ENCODE measurements around the gene CHCHD4.

The CHCHD4 gene

GRCh38 chr3:14145670-14146380 is 21.2 kb upstream of the CHCHD4 start:
- peak overlapping the region; percentile 88 for H3K27ac Mint-ChIP-seq
- H3K27me3 Mint-ChIP-seq: no peaks in the 10 kb centered on the region
- H3K4me3 Mint-ChIP-seq: no peak overlapping the region
- H3K4me1 Mint-ChIP-seq (ENCODE audit: low read depth): peaks cover 76% of the 10 kb centered on the region
- intact Hi-C loops (cut with micrococcal nuclease): no loop called here
- H3K9me3 Mint-ChIP-seq: no peaks in the 10 kb centered on the region
- peaks cover 73% of the 10 kb centered on the region for H3K36me3 Mint-ChIP-seq (ENCODE audit: low read depth)

- peaks cover 82% of the 10 kb centered on the region for H3K4me1 Mint-ChIP-seq (ENCODE audit: low read depth)
- intact Hi-C loops (cut with micrococcal nuclease): no loop called here
- peak overlapping the region; percentile 88 for H3K27ac Mint-ChIP-seq
- no peaks in the 10 kb centered on the region for H3K9me3 Mint-ChIP-seq
- H3K36me3 Mint-ChIP-seq (ENCODE audit: low read depth): peaks cover 73% of the 10 kb centered on the region
- peak overlapping the region; percentile 33 for H3K4me3 Mint-ChIP-seq
- no peaks in the 10 kb centered on the region for H3K27me3 Mint-ChIP-seq
Measured at GRCh38 chr3:14145236-14145635, 20.6 kb upstream of the CHCHD4 start.

- peak overlapping the region; percentile 71 for H3K4me3 Mint-ChIP-seq
- peaks cover 85% of the 10 kb centered on the region for H3K4me1 Mint-ChIP-seq (ENCODE audit: low read depth)
- H3K27ac Mint-ChIP-seq: peak overlapping the region; percentile 88
- H3K27me3 Mint-ChIP-seq: no peaks in the 10 kb centered on the region
- no peaks in the 10 kb centered on the region for H3K9me3 Mint-ChIP-seq
- H3K36me3 Mint-ChIP-seq (ENCODE audit: low read depth): peaks cover 75% of the 10 kb centered on the region
- intact Hi-C loops (cut with micrococcal nuclease): loop anchor here (1.0 kb wide), 2 partner anchors 19 to 34 kb away; partner anchors contain the start of genes LSM3, TMEM43 and XPC
Measured at GRCh38 chr3:14144423-14145075, 19.9 kb upstream of the CHCHD4 start.

- peaks cover 75% of the 10 kb centered on the region for H3K36me3 Mint-ChIP-seq (ENCODE audit: low read depth)
- H3K27ac Mint-ChIP-seq: peak overlapping the region; percentile 88
- H3K4me1 Mint-ChIP-seq (ENCODE audit: low read depth): peaks cover 86% of the 10 kb centered on the region
- H3K9me3 Mint-ChIP-seq: no peaks in the 10 kb centered on the region
- intact Hi-C loops (cut with micrococcal nuclease): loop anchor here (1.0 kb wide), 2 partner anchors 18 to 35 kb away; partner anchors contain the start of genes LSM3, TMEM43 and XPC
- no peak overlapping the region for H3K4me3 Mint-ChIP-seq
- no peaks in the 10 kb centered on the region for H3K27me3 Mint-ChIP-seq
Measured at GRCh38 chr3:14143271-14144225, 18.9 kb upstream of the CHCHD4 start.

GRCh38 chr3:14142567-14143270 is 18.0 kb upstream of the CHCHD4 start:
- Mint-ChIP-seq H3K4me3 (no peak overlapping the region), H3K36me3 (ENCODE audit: low read depth) (peaks cover 75% of the 10 kb centered on the region), H3K9me3 (no peaks in the 10 kb centered on the region), H3K27ac (peak overlapping the region; percentile 88), H3K4me1 (ENCODE audit: low read depth) (peaks cover 85% of the 10 kb centered on the region), H3K27me3 (no peaks in the 10 kb centered on the region)
- intact Hi-C loops (cut with micrococcal nuclease): no loop called here

GRCh38 chr3:14141602-14142341 is 17.1 kb upstream of the CHCHD4 start:
- intact Hi-C loops (cut with micrococcal nuclease): no loop called here

GRCh38 chr3:14141144-14141543 is 16.5 kb upstream of the CHCHD4 start:
- peak overlapping the region; percentile 88 for H3K27ac Mint-ChIP-seq
- H3K4me3 Mint-ChIP-seq: no peak overlapping the region

More at GRCh38 chr3:14141602-14142341, 17.1 kb upstream of the CHCHD4 start:
- no peaks in the 10 kb centered on the region for H3K9me3 Mint-ChIP-seq
- peak overlapping the region; percentile 52 for H3K4me3 Mint-ChIP-seq
- H3K27ac Mint-ChIP-seq: peak overlapping the region; percentile 88
- peaks cover 75% of the 10 kb centered on the region for H3K36me3 Mint-ChIP-seq (ENCODE audit: low read depth)
- peaks cover 75% of the 10 kb centered on the region for H3K4me1 Mint-ChIP-seq (ENCODE audit: low read depth)
- H3K27me3 Mint-ChIP-seq: no peaks in the 10 kb centered on the region

GRCh38 chr3:14140668-14141067 is 16.0 kb upstream of the CHCHD4 start:
- H3K27ac Mint-ChIP-seq: no peak overlapping the region

More at GRCh38 chr3:14141144-14141543, 16.5 kb upstream of the CHCHD4 start:
- peaks cover 75% of the 10 kb centered on the region for H3K36me3 Mint-ChIP-seq (ENCODE audit: low read depth)
- intact Hi-C loops (cut with micrococcal nuclease): no loop called here
- no peaks in the 10 kb centered on the region for H3K9me3 Mint-ChIP-seq
- peaks cover 69% of the 10 kb centered on the region for H3K4me1 Mint-ChIP-seq (ENCODE audit: low read depth)
- H3K27me3 Mint-ChIP-seq: no peaks in the 10 kb centered on the region

GRCh38 chr3:14139771-14140170 is 15.1 kb upstream of the CHCHD4 start:
- Mint-ChIP-seq H3K27ac (no peak overlapping the region), H3K36me3 (ENCODE audit: low read depth) (peaks cover 77% of the 10 kb centered on the region)
- intact Hi-C loops (cut with micrococcal nuclease): no loop called here

More at GRCh38 chr3:14140668-14141067, 16.0 kb upstream of the CHCHD4 start:
- intact Hi-C loops (cut with micrococcal nuclease): no loop called here
- Mint-ChIP-seq H3K27me3 (no peaks in the 10 kb centered on the region), H3K4me1 (ENCODE audit: low read depth) (peaks cover 64% of the 10 kb centered on the region), H3K4me3 (no peak overlapping the region), H3K36me3 (ENCODE audit: low read depth) (peaks cover 75% of the 10 kb centered on the region), H3K9me3 (no peaks in the 10 kb centered on the region)

GRCh38 chr3:14138878-14139655 is 14.4 kb upstream of the CHCHD4 start:
- Mint-ChIP-seq H3K36me3 (ENCODE audit: low read depth) (peaks cover 84% of the 10 kb centered on the region), H3K27ac (no peak overlapping the region)

More at GRCh38 chr3:14139771-14140170, 15.1 kb upstream of the CHCHD4 start:
- Mint-ChIP-seq H3K9me3 (no peaks in the 10 kb centered on the region), H3K4me3 (no peak overlapping the region), H3K4me1 (ENCODE audit: low read depth) (peaks cover 55% of the 10 kb centered on the region), H3K27me3 (no peaks in the 10 kb centered on the region)

GRCh38 chr3:14138109-14138877 is 13.6 kb upstream of the CHCHD4 start:
- Mint-ChIP-seq H3K27ac (no peak overlapping the region), H3K27me3 (no peaks in the 10 kb centered on the region), H3K4me1 (ENCODE audit: low read depth) (peaks cover 44% of the 10 kb centered on the region), H3K4me3 (no peak overlapping the region), H3K36me3 (ENCODE audit: low read depth) (peaks cover 92% of the 10 kb centered on the region), H3K9me3 (no peaks in the 10 kb centered on the region)
- intact Hi-C loops (cut with micrococcal nuclease): no loop called here

More at GRCh38 chr3:14138878-14139655, 14.4 kb upstream of the CHCHD4 start:
- H3K9me3 Mint-ChIP-seq: no peaks in the 10 kb centered on the region
- H3K4me3 Mint-ChIP-seq: no peak overlapping the region
- peaks cover 48% of the 10 kb centered on the region for H3K4me1 Mint-ChIP-seq (ENCODE audit: low read depth)
- intact Hi-C loops (cut with micrococcal nuclease): no loop called here
- H3K27me3 Mint-ChIP-seq: no peaks in the 10 kb centered on the region

Data from dendritic cell treated with granulocyte-macrophage colony-stimulating factor and Interleukin-4, amounts not matched to agents 40 ng/mL and 50 ng/mL, for 4 days (primary cell).